Heart right ventricle (tissue), 16 donors: ENCODE results near the gene AP1G1. TPM values are rescaled to one million over a fixed set of nuclear protein-coding genes. Genes with fewer than 3 reads are reported as not detected.
A peak's percentile ranks its signal among the peaks of the same experiment; 100 is the strongest.

Experiments used
- ATAC-seq, 8 donors: fragments of 200-7000 bp; cut with Tn5 transposase; one replicate each; pipeline ENCODE4 v1.9.1; 2020; ENCODE audit warnings: mild to moderate bottlenecking in 8 of 8, moderate library complexity in 8 of 8, moderate number of reproducible peaks in 1 of 8
- DNase-seq, 2 donors: peaks; one replicate each; pipeline ENCODE4 v3.0.0-alpha.2; 2020
- H3K27ac ChIP-seq, 10 donors: fragments of 200-600 bp; sonication (generic) in 2 of 10; one replicate each; pipeline versions ENCODE4 v1.5.0 to v1.8.0; 2020 to 2022; ENCODE audit warnings: mild to moderate bottlenecking in 3 of 10
- H3K27me3 ChIP-seq, 7 donors: fragments of 200-600 bp; one replicate each; pipeline ENCODE4 v1.8.0; 2021 to 2022; ENCODE audit warnings: mild to moderate bottlenecking in 2 of 7
- H3K36me3 ChIP-seq, 9 donors: fragments of 200-600 bp; sonication (generic) in 1 of 9; one replicate each; pipeline versions ENCODE4 v1.5.0 to v1.8.0; 2020 to 2022; ENCODE audit warnings: mild to moderate bottlenecking in 2 of 9
- H3K4me1 ChIP-seq, 9 donors: fragments of 200-600 bp; sonication (generic) in 1 of 9; one replicate each; pipeline versions ENCODE4 v1.5.0 to v1.8.0; 2020 to 2022; ENCODE audit warnings: mild to moderate bottlenecking in 4 of 9
- H3K4me3 ChIP-seq, 10 donors: fragments of 200-600 bp; sonication (generic) in 2 of 10; one replicate each; pipeline versions ENCODE4 v1.5.0 to v1.8.0; 2020 to 2022; ENCODE audit warnings: mild to moderate bottlenecking in 7 of 10, moderate library complexity in 2 of 10
- H3K9me3 ChIP-seq, 11 donors: fragments of 200-600 bp in 10 of 11; sonication (generic) in 2 of 11; one replicate each; pipeline versions ENCODE4 v1.5.0 to v1.8.0; 2013 to 2022; ENCODE audit warnings: mild to moderate bottlenecking in 2 of 11, control low read depth in 1 of 11, moderate library complexity in 1 of 11
- CTCF ChIP-seq, 9 donors: fragments of 200-600 bp; sonication (generic) in 2 of 9; IDR thresholded peaks; one replicate each; pipeline versions ENCODE4 v1.5.0 to v1.8.0; 2021 to 2022; ENCODE audit warnings: antibody characterized with exemption in 9 of 9, mild to moderate bottlenecking in 5 of 9, moderate library complexity in 1 of 9
- WGBS, 2 donors: extraction: QIAGEN DNeasy Blood & Tissue Kit; methylation state at CpG; one replicate each; pipeline ENCODE4 v1.1.7; 2013; ENCODE audit warnings: inconsistent platforms in 1 of 2; 5-methylcytosine and 5-hydroxymethylcytosine counted together
- intact Hi-C, 10 donors: fragments of 100-400 bp; cut with DNase I; formaldehyde crosslinking; loops; one replicate each; pipeline versions ENCODE4 v1.11.1 to v1.14.2; 2022
- long read RNA-seq, 3 donors: library from polyadenylated mRNA; unstranded; transcript quantifications; one replicate each; pipeline ENCODE4 v2.0.0, GENCODE V29; 2020 to 2021
- polyA plus RNA-seq, 2 donors: library from polyadenylated mRNA; stranded (reverse); fragments of 200-250 nt; gene quantifications; one replicate each; pipeline ENCODE4 v1.2.3, GENCODE V29; 2013
- total RNA-seq, 10 donors: library from RNA; stranded (reverse); fragmentation: NEBNext Ultra II Directional in 3 of 10; extraction: Animal tissue kit (Norgen Biotek cat#: 25700) in 3 of 10; gene quantifications; one replicate each; pipeline versions ENCODE4 v1.2.1 to v1.2.4, GENCODE V29; 2021 to 2023
- donor health status: Arrhythmogenic right ventricular cardiomyopathy.
- donor health status: ischemic (EF 13 %, LVEDD 7.1; RV severe dilation, severe dysfunction).
- donor health status: healthy with polysubstance abuse.
- donor health status: DM: no; HTN: yes; CAD: no.
- donor health status: DM: no; HTN: no; CAD: no.
- donor health status: ischemic (EF 25% LVEDD 6.9; RV normal size, moderate dysfunction).
- donor health status: ischemic (EF 25% LVEDD 5.7; RV mildly dilated, moderate dysfunction).
- donor health status: healthy.
- donor health status: DM: yes; HTN: yes; CAD: no.
- donor health status: Ischemic cardiomyopathy.
- donor health status: ischemic (EF 35%, LVEDD 5.7; RV mildly dilated, moderate dysfunction).
- donor health status: nonischemic (EF 11% LVEDD 7.7; RV severe dilation, severe dysfunction).
- donor health status: DM: yes; HTN: yes; CAD: no.
- donor health status: PGD.
- donor health status: ischemic (EF 29% LVEDD 5.4; RV normal size, mild dysfunction).
- donor health status: nonischemic (EF 23%, LVEDD 6.1; RV moderate dilation, normal function).

The AP1G1 gene
- total RNA-seq (10 to 100 TPM; 31.2 to 53.7 (median 36.9) TPM), polyA plus RNA-seq (10 to 100 TPM; 12.4 to 15.5 TPM)
- long read RNA-seq, donor 1, full-length matches to known transcripts: 2 of 7 reads
- long read RNA-seq, donor 1, partial matches to known transcripts: 2 of 7 reads
- long read RNA-seq, donor 1, other reads (novel, unspliced or antisense): 3 of 7 reads
- long read RNA-seq, donor 2, full-length matches to known transcripts: 2 of 11 reads
- long read RNA-seq, donor 2, partial matches to known transcripts: 9 of 11 reads
- long read RNA-seq, donor 2, other reads (novel, unspliced or antisense): 0 of 11 reads
- long read RNA-seq, donor 3, full-length matches to known transcripts: 5 of 19 reads
- long read RNA-seq, donor 3, partial matches to known transcripts: 11 of 19 reads
- long read RNA-seq, donor 3, other reads (novel, unspliced or antisense): 3 of 19 reads

GRCh38 chr16:71808593-71809459, at the start of gene AP1G1:
Gene AP1G1 (minus strand): TSS chr16:71808834. CDS start chr16:71789479, 19,355 bp downstream.
- DNase-seq (peak; percentile 92 to 96), ATAC-seq (peak; percentile 98 to 99 (median 99))
- Histone ChIP-seq H3K27ac (peak within 1 kb of the TSS; percentile 92 to 99 (median 98)), H3K4me3 (peak within 1 kb of the TSS; percentile 70 to 100 (median 97)), H3K36me3 (peaks cover 0 to 28% (median 0%) of the 10 kb centered on the region in 9 donors), H3K9me3 (no peaks in the 10 kb centered on the region), H3K27me3 (no peaks in the 10 kb centered on the region), H3K4me1 (peaks cover 0 to 41% (median 33%) of the 10 kb centered on the region in 9 donors)
- no peak for TF ChIP-seq CTCF (IDR thresholded peaks at IDR 0.05)
- intact Hi-C loops: loop anchor here in 7 of 10 donors (1.0 to 10.0 kb wide), 10 partner anchors 36 to 88 kb away; partner anchors contain the start of genes IST1 (in 6 of the 7), ATXN1L (in 4 of the 7) and ZNF821 (in 2 of the 7)
- WGBS, 2 donors: 0% methylated on average over 54 of the region's 54 CpGs

GRCh38 chr16:71855937-71856662, 47.5 kb upstream of the AP1G1 start:
- no peak for ATAC-seq
- Histone ChIP-seq H3K4me3 (no peak overlapping the region), H3K27ac (peak overlapping the region in 2 of 10 donors; percentile 36 to 79), H3K9me3 (no peaks in the 10 kb centered on the region), H3K4me1 (peaks cover 0 to 68% (median 18%) of the 10 kb centered on the region in 9 donors), H3K27me3 (no peaks in the 10 kb centered on the region), H3K36me3 (peaks cover 0 to 94% (median 17%) of the 10 kb centered on the region in 9 donors)
- DNase-seq: no peak
- no peak for TF ChIP-seq CTCF (IDR thresholded peaks at IDR 0.05)
- intact Hi-C loops: loop anchor here in 1 of 10 donors (10.0 kb wide), 1 partner anchor 1319 kb away; no protein-coding TSS in a partner anchor
- WGBS, 2 donors: 90% methylated on average over 5 of the region's 5 CpGs

GRCh38 chr16:71854369-71854948, 45.8 kb upstream of the AP1G1 start:
- peak in 6 of 8 donors; percentile 46 to 68 (median 58) for ATAC-seq

More at GRCh38 chr16:71854369-71854948, 45.8 kb upstream of the AP1G1 start:
- H3K4me1 ChIP-seq: peaks cover 0 to 63% (median 18%) of the 10 kb centered on the region in 9 donors
- H3K4me3 ChIP-seq: no peak overlapping the region
- 62 to 68% methylated on average over 4 of the region's 4 CpGs for WGBS, 2 donors
- H3K27ac ChIP-seq: peak overlapping the region in 8 of 10 donors; percentile 24 to 79 (median 59)
- H3K36me3 ChIP-seq: peaks cover 0 to 94% (median 25%) of the 10 kb centered on the region in 9 donors
- no peaks in the 10 kb centered on the region for H3K9me3 ChIP-seq
- H3K27me3 ChIP-seq: no peaks in the 10 kb centered on the region
- intact Hi-C loops: loop anchor here in 1 of 10 donors (10.0 kb wide), 1 partner anchor 1320 kb away; no protein-coding TSS in a partner anchor
- no peak for TF ChIP-seq CTCF (IDR thresholded peaks at IDR 0.05)
- no peak for DNase-seq
